K562 (cell line): ENCODE results near the gene CIB2.

ENCODE experiments used
- BRCA1 ChIP-seq, 2 experiments: fragments of 450-650 bp in 1 of 2; sonication (generic) in 1 of 2; formaldehyde crosslinking in 1 of 2; IDR thresholded peaks; 2 replicates each; pipeline versions ENCODE4 v1.5.0 to v1.6.1; 2017 to 2020; ENCODE audit warnings: mild to moderate bottlenecking in 1 of 2, missing genetic modification reagents in 1 of 2
- ETV6 ChIP-seq, 3 experiments: fragments of 150-350 bp in 1 of 3; sonication (generic) in 1 of 3; formaldehyde crosslinking in 1 of 3; IDR thresholded peaks; 2 replicates each; pipeline versions ENCODE4 v1.6.1 to v1.8.0; 2014 to 2022; ENCODE audit warnings: borderline replicate concordance in 2 of 3, low read depth in 2 of 3, antibody characterized with exemption in 1 of 3, low read length in 1 of 3, mild to moderate bottlenecking in 1 of 3, missing genetic modification reagents in 1 of 3
- IRF2 ChIP-seq: sonication (generic); formaldehyde crosslinking; IDR thresholded peaks from 2 replicates; pipeline ENCODE4 v1.8.1; 2022; ENCODE audit warnings: mild to moderate bottlenecking, missing genetic modification reagents
- PATZ1 ChIP-seq: fragments of 250-450 bp; sonication (Bioruptor Pico); IDR thresholded peaks from 2 replicates; pipeline ENCODE4 v1.5.0; 2020; ENCODE audit warnings: mild to moderate bottlenecking, borderline replicate concordance
- TF ChIP-seq, protein P1 (sequence below), 3 experiments: IDR thresholded peaks in 2 of 3; conservative IDR thresholded peaks in 1 of 3; 2 replicates each; pipeline ENCODE4 v1.5.1; 2011 to 2012; ENCODE audit warnings: low read length in 3 of 3, mild to moderate bottlenecking in 3 of 3, control low read depth in 2 of 3, improper control_type of control experiment in 1 of 3, inconsistent platforms in 1 of 3, low read depth in 1 of 3, mixed read lengths in 1 of 3, moderate library complexity in 1 of 3; ENCODE audit not compliant: insufficient read depth in 2 of 3

- TF ChIP-seq BRCA1 (IDR thresholded peaks at IDR 0.05) (no peak), BRCA1 (CRISPR knock-in tag; IDR thresholded peaks at IDR 0.05) (no peak), PATZ1 (CRISPR knock-in tag) (no peak), IRF2 (no peak), ETV6 (IDR thresholded peaks at IDR 0.05; ENCODE audit: borderline replicate concordance in 1 of 2, low read depth in 2 of 2, low read length in 1 of 2) (no peak), ETV6 (CRISPR knock-in tag; IDR thresholded peaks at IDR 0.05; ENCODE audit: borderline replicate concordance) (no peak)
- TF ChIP-seq, protein P1, sequence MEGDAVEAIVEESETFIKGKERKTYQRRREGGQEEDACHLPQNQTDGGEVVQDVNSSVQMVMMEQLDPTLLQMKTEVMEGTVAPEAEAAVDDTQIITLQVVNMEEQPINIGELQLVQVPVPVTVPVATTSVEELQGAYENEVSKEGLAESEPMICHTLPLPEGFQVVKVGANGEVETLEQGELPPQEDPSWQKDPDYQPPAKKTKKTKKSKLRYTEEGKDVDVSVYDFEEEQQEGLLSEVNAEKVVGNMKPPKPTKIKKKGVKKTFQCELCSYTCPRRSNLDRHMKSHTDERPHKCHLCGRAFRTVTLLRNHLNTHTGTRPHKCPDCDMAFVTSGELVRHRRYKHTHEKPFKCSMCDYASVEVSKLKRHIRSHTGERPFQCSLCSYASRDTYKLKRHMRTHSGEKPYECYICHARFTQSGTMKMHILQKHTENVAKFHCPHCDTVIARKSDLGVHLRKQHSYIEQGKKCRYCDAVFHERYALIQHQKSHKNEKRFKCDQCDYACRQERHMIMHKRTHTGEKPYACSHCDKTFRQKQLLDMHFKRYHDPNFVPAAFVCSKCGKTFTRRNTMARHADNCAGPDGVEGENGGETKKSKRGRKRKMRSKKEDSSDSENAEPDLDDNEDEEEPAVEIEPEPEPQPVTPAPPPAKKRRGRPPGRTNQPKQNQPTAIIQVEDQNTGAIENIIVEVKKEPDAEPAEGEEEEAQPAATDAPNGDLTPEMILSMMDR (IDR thresholded peaks at IDR 0.05 in 2 of 3, conservative IDR thresholded peaks at IDR 0.05 in 1 of 3; ENCODE audit: insufficient read depth in 2 of 3, low read depth in 1 of 3, low read length in 3 of 3), result no peak
These were observed 33.6 kb downstream of the CIB2 start for GRCh38 chr15:78097667-78098066.
